ENCODE results near the gene FHIT. TPM values are rescaled to one million over a fixed set of nuclear protein-coding genes. Genes with fewer than 3 reads are reported as not detected.

Gene FHIT
- total RNA-seq, 2 donors from 2014 or later, result 2.9 to 12.2 TPM

DNA sequence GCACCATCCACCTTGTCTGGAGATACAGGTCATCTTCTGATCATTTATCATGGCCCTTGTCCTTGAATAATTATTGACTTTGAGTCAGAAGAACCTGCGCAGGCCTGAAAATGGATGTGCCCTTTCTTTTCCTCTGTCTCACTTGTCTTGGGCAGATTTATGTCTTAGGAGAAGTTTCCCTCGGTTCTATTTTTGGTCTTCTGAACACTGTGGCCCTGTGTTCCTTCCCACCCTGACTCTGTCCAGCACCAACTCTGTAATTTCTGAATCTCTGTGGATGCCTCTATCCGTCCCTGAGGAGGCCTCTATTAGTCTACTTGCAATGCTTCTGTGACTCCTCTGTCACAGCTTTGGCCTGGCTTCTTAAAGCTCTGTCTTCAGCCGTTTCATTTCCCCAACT is 1520.7 kb downstream of the FHIT start:
- H3K36me3 Mint-ChIP-seq (ENCODE audit: low read depth), result no peaks in the 10 kb centered on the region
- ATAC-seq (replicated peaks), result no peak
- H3K9me3 Mint-ChIP-seq, result peaks cover 4% of the 10 kb centered on the region
- no peak overlapping the region for H3K4me3 Mint-ChIP-seq
- H3K27ac Mint-ChIP-seq, result no peak overlapping the region
- peaks cover 10% of the 10 kb centered on the region for H3K4me1 Mint-ChIP-seq
- no peaks in the 10 kb centered on the region for H3K27me3 Mint-ChIP-seq

DNA sequence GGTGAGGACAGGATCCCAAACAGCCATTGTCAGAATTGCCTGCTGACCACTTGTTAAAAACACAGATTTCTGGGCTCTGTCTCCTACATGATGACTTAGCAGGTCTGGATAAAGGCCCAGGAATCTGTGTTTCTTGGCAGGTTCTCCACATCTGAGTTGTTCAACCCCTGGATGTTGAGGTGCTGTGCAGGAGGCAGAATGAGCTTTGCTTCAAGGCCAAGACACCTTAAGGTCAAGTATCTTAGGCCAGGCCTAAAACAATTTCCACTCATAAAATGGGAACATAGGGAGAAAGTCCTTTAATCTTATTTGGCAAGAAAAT is 1522.7 kb downstream of the FHIT start:
- H3K4me3 Mint-ChIP-seq, result no peak overlapping the region
- H3K27me3 Mint-ChIP-seq, result no peaks in the 10 kb centered on the region
- no peak for ATAC-seq (replicated peaks)
- no peaks in the 10 kb centered on the region for H3K36me3 Mint-ChIP-seq (ENCODE audit: low read depth)
- H3K27ac Mint-ChIP-seq, result no peak overlapping the region
- H3K9me3 Mint-ChIP-seq, result peaks cover 18% of the 10 kb centered on the region
- H3K4me1 Mint-ChIP-seq, result peaks cover 10% of the 10 kb centered on the region

DNA sequence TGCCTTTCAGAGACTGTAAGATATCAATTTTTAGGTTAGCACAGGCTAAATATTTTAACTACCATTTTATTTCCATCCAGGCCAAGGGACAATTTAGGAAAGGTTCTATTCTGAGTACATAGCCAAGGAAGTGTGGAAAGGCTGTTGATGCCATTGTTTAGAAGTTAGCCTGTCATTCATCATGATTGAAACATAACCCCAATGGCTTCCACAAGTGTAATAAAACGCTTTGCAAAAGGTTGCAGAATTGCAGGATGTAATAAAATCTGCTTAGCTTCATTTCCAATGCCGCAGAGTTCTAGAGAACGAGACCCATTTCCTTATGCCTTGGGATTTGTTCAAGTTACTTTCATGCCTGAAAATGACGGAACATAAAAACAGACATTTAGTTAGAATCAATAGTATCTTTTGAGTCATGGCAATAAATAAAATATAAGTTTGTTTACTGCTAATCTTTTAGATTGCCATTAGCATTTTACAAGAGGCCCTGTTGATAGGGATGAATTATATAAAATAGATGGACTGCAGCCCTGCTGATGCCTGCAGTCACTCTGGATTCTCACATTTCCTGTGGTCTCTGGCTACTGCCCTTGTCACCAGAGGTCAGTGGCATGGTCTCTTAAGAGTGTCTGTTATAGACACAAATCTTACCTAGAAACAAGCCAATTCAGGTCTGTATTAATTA is 1523.2 kb downstream of the FHIT start:
- Mint-ChIP-seq H3K36me3 (ENCODE audit: low read depth) (no peaks in the 10 kb centered on the region), H3K4me3 (no peak overlapping the region), H3K27me3 (no peaks in the 10 kb centered on the region), H3K27ac (no peak overlapping the region), H3K4me1 (peaks cover 10% of the 10 kb centered on the region), H3K9me3 (peaks cover 18% of the 10 kb centered on the region)
- no peak for ATAC-seq (replicated peaks)

DNA sequence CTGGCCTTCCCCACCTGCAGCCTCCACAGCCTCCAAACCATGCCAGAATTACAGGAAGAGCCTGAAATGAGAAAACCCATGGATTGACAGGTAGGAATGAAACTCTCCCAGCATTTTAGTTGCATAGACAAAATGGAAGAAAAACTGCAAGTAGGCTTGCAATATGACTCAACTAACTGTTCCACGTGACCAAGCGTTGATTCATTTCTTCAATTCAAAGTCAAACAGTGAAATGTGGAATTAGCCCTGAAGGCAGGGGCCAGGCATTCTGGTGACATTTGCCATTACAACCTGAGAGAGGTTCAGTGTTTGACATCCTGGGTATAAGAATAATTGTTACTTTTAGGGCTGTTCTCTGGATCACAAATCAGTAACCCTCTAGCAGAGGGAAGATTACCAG is 1525.0 kb downstream of the FHIT start:
- ATAC-seq (replicated peaks), result peak; percentile 91
- Mint-ChIP-seq H3K4me3 (no peak overlapping the region), H3K9me3 (peaks cover 18% of the 10 kb centered on the region), H3K27me3 (no peaks in the 10 kb centered on the region), H3K27ac (no peak overlapping the region), H3K36me3 (ENCODE audit: low read depth) (no peaks in the 10 kb centered on the region), H3K4me1 (peaks cover 10% of the 10 kb centered on the region)

DNA sequence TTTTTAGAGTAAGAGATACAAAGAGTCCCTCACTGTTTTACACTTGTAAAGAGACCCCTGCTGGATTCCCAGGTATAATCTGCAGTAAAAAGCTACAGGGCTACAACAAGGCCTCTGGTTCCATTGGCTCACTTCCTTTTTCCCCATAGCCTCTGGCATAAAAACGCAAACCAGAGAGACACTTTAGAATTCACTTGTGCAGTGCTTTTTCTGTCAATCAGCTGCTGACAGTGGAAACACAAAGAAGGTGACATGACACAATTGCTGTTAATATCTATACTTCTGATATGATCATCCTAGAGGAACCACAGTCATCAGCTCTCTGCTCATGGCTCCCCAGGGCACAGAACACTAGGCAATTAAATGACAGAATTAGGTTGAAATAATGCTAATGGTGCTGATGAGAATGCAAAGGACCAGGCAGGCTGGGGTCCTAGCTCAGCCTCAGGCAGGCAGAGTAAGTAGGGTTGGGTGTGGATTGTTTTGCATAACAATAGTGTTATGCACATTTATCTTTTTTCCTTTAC is 1533.5 kb downstream of the FHIT start:
- ATAC-seq (replicated peaks), result no peak
- no peak overlapping the region for H3K27ac Mint-ChIP-seq
- H3K36me3 Mint-ChIP-seq (ENCODE audit: low read depth), result no peaks in the 10 kb centered on the region
- H3K4me1 Mint-ChIP-seq, result no peaks in the 10 kb centered on the region
- peaks cover 5% of the 10 kb centered on the region for H3K9me3 Mint-ChIP-seq
- H3K27me3 Mint-ChIP-seq, result peaks cover 3% of the 10 kb centered on the region
- H3K4me3 Mint-ChIP-seq, result no peak overlapping the region

DNA sequence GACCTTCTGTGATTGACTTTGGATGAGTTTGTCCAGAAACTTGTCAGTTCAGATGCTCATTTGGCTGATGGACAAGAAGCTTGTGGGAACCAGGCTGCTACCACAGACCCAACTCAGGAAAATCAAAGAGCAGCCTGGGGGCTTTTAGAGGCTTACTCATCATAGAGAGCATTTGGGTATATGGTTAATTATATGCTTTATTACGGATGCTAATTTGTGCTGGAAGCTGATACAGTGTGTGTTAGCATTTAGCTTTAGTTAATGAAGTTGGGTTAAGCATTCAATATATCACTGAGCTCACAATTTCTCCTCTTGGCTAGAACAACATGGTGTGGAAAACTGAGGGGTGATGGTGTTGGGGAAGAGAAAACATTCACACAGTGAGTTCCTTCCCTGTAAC is 1537.2 kb downstream of the FHIT start:
- no peaks in the 10 kb centered on the region for H3K4me1 Mint-ChIP-seq
- H3K4me3 Mint-ChIP-seq, result no peak overlapping the region
- H3K27me3 Mint-ChIP-seq, result peaks cover 3% of the 10 kb centered on the region
- H3K36me3 Mint-ChIP-seq (ENCODE audit: low read depth), result no peaks in the 10 kb centered on the region
- H3K9me3 Mint-ChIP-seq, result peaks cover 5% of the 10 kb centered on the region
- no peak for ATAC-seq (replicated peaks)
- H3K27ac Mint-ChIP-seq, result no peak overlapping the region

DNA sequence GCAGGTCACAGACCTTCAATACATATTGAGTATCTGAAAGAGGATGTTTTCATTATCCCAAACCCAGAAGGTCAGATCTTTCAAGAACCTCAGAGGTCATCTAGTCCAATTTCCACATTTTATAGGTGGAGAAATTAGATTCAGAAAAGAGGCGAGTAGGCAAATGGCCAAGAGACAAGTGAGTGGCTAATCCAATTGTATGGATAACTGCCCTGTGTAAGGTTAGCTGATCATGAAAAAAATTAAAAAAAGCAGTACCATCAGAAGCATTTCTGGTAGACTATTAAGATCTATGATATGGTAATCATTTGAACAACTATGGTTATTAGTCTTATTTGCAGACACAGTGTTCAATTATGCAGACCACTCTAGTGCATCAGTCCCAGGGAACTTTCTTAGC is 1540.7 kb downstream of the FHIT start:
- Mint-ChIP-seq H3K4me1 (no peaks in the 10 kb centered on the region), H3K27me3 (peaks cover 3% of the 10 kb centered on the region), H3K27ac (no peak overlapping the region), H3K9me3 (peaks cover 5% of the 10 kb centered on the region), H3K36me3 (ENCODE audit: low read depth) (no peaks in the 10 kb centered on the region), H3K4me3 (no peak overlapping the region)
- no peak for ATAC-seq (replicated peaks)

DNA sequence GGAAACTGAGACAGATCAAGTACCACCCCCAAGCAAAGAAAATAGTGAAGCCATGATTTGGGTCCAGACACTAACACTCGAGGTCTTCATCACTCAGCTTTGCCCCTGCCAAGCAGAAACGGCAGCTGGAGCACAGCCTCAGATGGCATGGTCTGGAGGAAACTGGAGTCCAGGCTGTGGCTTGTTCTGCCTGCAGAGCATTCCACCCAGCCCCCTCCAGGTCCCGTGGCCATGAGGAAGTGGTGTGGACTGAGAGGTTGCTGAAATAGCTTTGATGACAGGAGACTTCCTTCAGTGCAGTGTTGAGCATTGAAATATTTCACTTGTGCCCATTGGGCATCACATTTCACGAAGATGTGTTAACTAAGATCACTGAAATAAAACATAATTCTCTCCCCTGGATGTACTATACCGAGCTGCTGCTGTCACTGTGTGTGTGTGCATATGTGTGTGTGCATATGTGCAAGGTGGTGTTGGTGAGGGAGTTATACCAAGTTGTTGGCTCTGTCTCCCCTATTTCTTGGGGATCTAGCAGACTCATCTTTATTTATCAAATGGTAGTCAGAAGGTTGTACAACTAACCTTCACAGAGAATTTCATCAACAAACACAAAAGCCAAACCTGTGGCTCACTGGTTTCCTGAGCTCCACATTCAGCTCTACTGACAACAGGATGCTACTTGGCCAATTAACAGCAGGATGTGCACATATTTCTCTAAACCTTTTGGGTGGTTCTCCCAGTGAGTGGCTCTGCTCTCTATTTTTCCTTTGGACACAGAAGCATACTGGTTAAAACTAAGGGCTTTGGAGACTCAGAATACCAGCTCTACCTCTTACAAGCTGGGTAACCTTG is 1541.3 kb downstream of the FHIT start:
- Mint-ChIP-seq H3K27ac (no peak overlapping the region), H3K27me3 (peaks cover 3% of the 10 kb centered on the region), H3K4me3 (no peak overlapping the region), H3K9me3 (peaks cover 5% of the 10 kb centered on the region), H3K4me1 (no peaks in the 10 kb centered on the region), H3K36me3 (ENCODE audit: low read depth) (no peaks in the 10 kb centered on the region)
- ATAC-seq (replicated peaks), result peak; percentile 18

DNA sequence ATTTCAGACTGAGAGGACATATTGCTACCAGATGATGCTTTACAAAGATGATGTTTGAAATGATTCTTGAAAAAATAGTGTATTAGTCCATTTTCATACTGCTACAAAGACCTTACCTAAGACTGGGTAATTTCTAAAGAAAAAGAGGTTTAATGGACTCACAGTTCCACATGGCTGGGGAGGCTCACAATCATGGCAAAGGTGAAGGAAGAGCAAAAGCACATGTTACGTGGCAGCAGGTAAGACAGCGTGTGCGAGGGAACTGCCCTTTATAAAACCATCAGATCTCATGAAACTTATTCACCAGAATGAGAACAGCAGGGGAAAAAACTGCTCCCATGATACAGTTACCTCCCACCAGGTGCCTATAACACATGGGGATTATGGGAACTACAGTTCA is 1543.0 kb downstream of the FHIT start:
- no peak for ATAC-seq (replicated peaks)
- H3K4me1 Mint-ChIP-seq, result no peaks in the 10 kb centered on the region
- H3K36me3 Mint-ChIP-seq (ENCODE audit: low read depth), result no peaks in the 10 kb centered on the region
- peaks cover 3% of the 10 kb centered on the region for H3K27me3 Mint-ChIP-seq
- no peak overlapping the region for H3K27ac Mint-ChIP-seq
- H3K4me3 Mint-ChIP-seq, result no peak overlapping the region
- peaks cover 5% of the 10 kb centered on the region for H3K9me3 Mint-ChIP-seq

DNA sequence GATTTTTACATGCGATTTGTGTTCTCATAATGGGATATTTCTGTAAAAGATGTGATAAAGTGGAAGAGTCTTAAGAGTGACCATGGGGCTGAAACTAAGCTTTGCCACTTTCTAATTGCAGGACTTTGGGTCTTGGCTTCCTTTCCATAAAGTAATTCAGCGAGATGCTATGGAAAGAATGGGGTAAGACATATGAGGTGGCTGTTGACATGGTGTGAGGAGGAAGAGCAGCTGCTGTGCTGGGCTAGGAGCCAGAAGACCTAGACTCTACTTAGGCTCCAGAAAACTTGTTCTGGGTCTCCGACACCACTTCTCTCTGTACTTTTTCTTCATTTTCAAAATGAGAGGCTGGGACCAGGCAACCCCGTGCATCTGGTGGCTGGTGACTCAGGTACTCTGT is 1547.0 kb downstream of the FHIT start:
- Mint-ChIP-seq H3K27ac (no peak overlapping the region), H3K9me3 (no peaks in the 10 kb centered on the region), H3K4me3 (no peak overlapping the region), H3K4me1 (no peaks in the 10 kb centered on the region), H3K27me3 (no peaks in the 10 kb centered on the region), H3K36me3 (ENCODE audit: low read depth) (no peaks in the 10 kb centered on the region)
- ATAC-seq (replicated peaks), result no peak

DNA sequence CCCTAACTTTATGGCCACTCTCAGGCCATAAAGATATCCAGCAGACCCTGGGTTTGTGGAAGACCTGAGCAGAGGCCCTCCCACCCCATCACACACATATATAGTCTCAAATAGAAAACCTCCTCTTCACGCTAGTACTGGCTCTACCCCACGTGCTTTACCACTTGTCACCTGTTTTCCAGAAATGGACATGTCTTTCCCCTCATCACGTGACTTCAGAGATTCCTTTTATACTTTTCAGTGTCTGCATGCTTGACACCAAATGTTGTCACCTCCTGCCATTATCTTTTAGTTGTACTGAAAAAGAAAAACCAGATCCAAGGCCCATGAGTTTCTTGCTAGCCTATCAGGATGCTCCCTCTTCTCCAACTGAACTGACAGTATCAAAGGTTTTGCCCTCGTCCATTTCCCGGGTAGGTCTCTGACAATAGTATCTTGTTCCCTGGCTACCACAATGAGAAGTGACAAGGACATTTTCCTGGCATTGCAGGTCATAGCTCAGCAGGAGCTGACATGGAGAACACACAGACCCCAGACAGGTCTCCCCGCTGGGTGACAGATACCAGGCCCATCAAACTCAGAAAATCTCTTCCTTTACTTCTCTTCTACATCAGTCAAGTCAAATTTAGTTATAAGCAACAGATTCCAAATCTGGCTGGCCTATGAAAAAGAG is 1551.5 kb downstream of the FHIT start:
- Mint-ChIP-seq H3K4me3 (no peak overlapping the region), H3K4me1 (no peaks in the 10 kb centered on the region), H3K36me3 (ENCODE audit: low read depth) (no peaks in the 10 kb centered on the region), H3K27me3 (no peaks in the 10 kb centered on the region), H3K9me3 (no peaks in the 10 kb centered on the region), H3K27ac (no peak overlapping the region)
- ATAC-seq (replicated peaks), result no peak
